ENCODE results near the gene TCP11L1. TPM values are rescaled to one million over a fixed set of nuclear protein-coding genes. Genes with fewer than 3 reads are reported as not detected.

Gene TCP11L1
- polyA plus RNA-seq (ENCODE audit: insufficient read length in 4 of 4) = 10 to 100 TPM; 10.7 to 12.6 (median 11.3) TPM

GRCh38 chr11:33039274-33040032 is at the start of gene TCP11L1:
Gene TCP11L1, plus strand, starts transcription at chr11:33039572. Its CDS starts 4,202 bp downstream, at chr11:33043774.
- DNase-seq (ENCODE audit: low read depth in 4 of 4, low spot score in 3 of 4) = peak; percentile 83 to 87 (median 85)

GRCh38 chr11:32990481-32990880 is 48.9 kb upstream of the TCP11L1 start:
- DNase-seq (ENCODE audit: low read depth in 4 of 4, low spot score in 3 of 4) = no peak

GRCh38 chr11:32991427-32991826 is 47.9 kb upstream of the TCP11L1 start:
- DNase-seq (ENCODE audit: low read depth in 4 of 4, low spot score in 3 of 4) = no peak

GRCh38 chr11:32991898-32992297 is 47.5 kb upstream of the TCP11L1 start:
- no peak for DNase-seq (ENCODE audit: low read depth in 4 of 4, low spot score in 3 of 4)

GRCh38 chr11:33000181-33000580 is 39.2 kb upstream of the TCP11L1 start:
- DNase-seq (ENCODE audit: low read depth in 4 of 4, low spot score in 3 of 4) = no peak

- DNase-seq (ENCODE audit: low read depth in 4 of 4, low spot score in 3 of 4) = no peak
Measured at GRCh38 chr11:33001281-33001680, 38.1 kb upstream of the TCP11L1 start.

GRCh38 chr11:33001751-33002542 is 37.4 kb upstream of the TCP11L1 start:
- no peak for DNase-seq (ENCODE audit: low read depth in 4 of 4, low spot score in 3 of 4)

GRCh38 chr11:33005175-33005574 is 34.2 kb upstream of the TCP11L1 start:
- DNase-seq (ENCODE audit: low read depth in 4 of 4, low spot score in 3 of 4) = no peak

- DNase-seq (ENCODE audit: low read depth in 4 of 4, low spot score in 3 of 4) = no peak
Measured at GRCh38 chr11:33006010-33006409, 33.4 kb upstream of the TCP11L1 start.

GRCh38 chr11:33013755-33014154 is 25.6 kb upstream of the TCP11L1 start:
- no peak for DNase-seq (ENCODE audit: low read depth in 4 of 4, low spot score in 3 of 4)

- DNase-seq (ENCODE audit: low read depth in 4 of 4, low spot score in 3 of 4) = peak; percentile 70 to 79 (median 75)
Measured at GRCh38 chr11:33015621-33016551, 23.5 kb upstream of the TCP11L1 start, which contains the start of gene DEPDC7. Gene DEPDC7, plus strand, starts transcription at chr11:33015878. Its CDS starts 78 bp downstream, at chr11:33015956.

GRCh38 chr11:33016654-33017053 is 22.7 kb upstream of the TCP11L1 start:
- DNase-seq (ENCODE audit: low read depth in 4 of 4, low spot score in 3 of 4) = no peak

GRCh38 chr11:33017478-33017877 is 21.9 kb upstream of the TCP11L1 start:
- no peak for DNase-seq (ENCODE audit: low read depth in 4 of 4, low spot score in 3 of 4)

- DNase-seq (ENCODE audit: low read depth in 4 of 4, low spot score in 3 of 4) = no peak
Measured at GRCh38 chr11:33017965-33018364, 21.4 kb upstream of the TCP11L1 start.

GRCh38 chr11:33018840-33019239 is 20.5 kb upstream of the TCP11L1 start:
- no peak for DNase-seq (ENCODE audit: low read depth in 4 of 4, low spot score in 3 of 4)

- DNase-seq (ENCODE audit: low read depth in 4 of 4, low spot score in 3 of 4) = no peak
Measured at GRCh38 chr11:33021501-33021900, 17.9 kb upstream of the TCP11L1 start.

GRCh38 chr11:33021937-33022336 is 17.4 kb upstream of the TCP11L1 start:
- no peak for DNase-seq (ENCODE audit: low read depth in 4 of 4, low spot score in 3 of 4)

- no peak for DNase-seq (ENCODE audit: low read depth in 4 of 4, low spot score in 3 of 4)
Measured at GRCh38 chr11:33025339-33025722, 14.0 kb upstream of the TCP11L1 start.

GRCh38 chr11:33027233-33027632 is 12.1 kb upstream of the TCP11L1 start:
- no peak for DNase-seq (ENCODE audit: low read depth in 4 of 4, low spot score in 3 of 4)

GRCh38 chr11:33027846-33028536 is 11.4 kb upstream of the TCP11L1 start:
- DNase-seq (ENCODE audit: low read depth in 4 of 4, low spot score in 3 of 4) = no peak

All from left renal pelvis (tissue), 4 donors.